ENCODE data around the gene AGAP3. TPM values are rescaled to one million over a fixed set of nuclear protein-coding genes. Genes with fewer than 3 reads are reported as not detected.

The AGAP3 gene
- total and polyA plus RNA-seq, 2 of the 4 experiments (the other 2 are of a cell fraction): 35.3 to 93.9 TPM

Other genes starting within 250 kb of the AGAP3 start
- gene AOC1, start 234.0 kb upstream of the AGAP3 start, total RNA-seq (2012; rRNA removed): not detected in 2 replicates
- not detected in 2 replicates for gene AOC1, start 234.0 kb upstream of the AGAP3 start, polyA plus RNA-seq (2012; rRNA removed)
- 0.56 and 0.90 TPM in 2 replicates for gene KCNH2, start 108.2 kb upstream of the AGAP3 start, total RNA-seq (2012; rRNA removed)
- 1.6 and 2.1 TPM in 2 replicates for gene KCNH2, start 108.2 kb upstream of the AGAP3 start, polyA plus RNA-seq (2012; rRNA removed)
- 0.28 and 0.72 TPM in 2 replicates for gene NOS3, start 95.5 kb upstream of the AGAP3 start, total RNA-seq (2012; rRNA removed)
- gene NOS3, start 95.5 kb upstream of the AGAP3 start, polyA plus RNA-seq (2012; rRNA removed): 2.0 and 2.9 TPM in 2 replicates
- 0.18 TPM in 1 of 2 replicates, not detected in the other for gene ATG9B, start 62.0 kb upstream of the AGAP3 start, total RNA-seq (2012; rRNA removed)
- 0.91 and 1.1 TPM in 2 replicates for gene ATG9B, start 62.0 kb upstream of the AGAP3 start, polyA plus RNA-seq (2012; rRNA removed)
- 14.7 and 16.3 TPM in 2 replicates for gene ABCB8, start 58.0 kb upstream of the AGAP3 start, total RNA-seq (2012; rRNA removed)
- 26.8 and 27.5 TPM in 2 replicates for gene ABCB8, start 58.0 kb upstream of the AGAP3 start, polyA plus RNA-seq (2012; rRNA removed)
- not detected in 2 replicates for gene ASIC3, start 37.9 kb upstream of the AGAP3 start, total RNA-seq (2012; rRNA removed)
- 0.70 and 0.74 TPM in 2 replicates for gene ASIC3, start 37.9 kb upstream of the AGAP3 start, polyA plus RNA-seq (2012; rRNA removed)
- gene CDK5, start 28.6 kb upstream of the AGAP3 start, total RNA-seq (2012; rRNA removed): 22.4 and 24.7 TPM in 2 replicates
- 34.8 and 45.6 TPM in 2 replicates for gene CDK5, start 28.6 kb upstream of the AGAP3 start, polyA plus RNA-seq (2012; rRNA removed)
- gene SLC4A2, start 26.9 kb upstream of the AGAP3 start, total RNA-seq (2012; rRNA removed): 25.3 and 29.6 TPM in 2 replicates
- gene SLC4A2, start 26.9 kb upstream of the AGAP3 start, polyA plus RNA-seq (2012; rRNA removed): 91.0 and 112 TPM in 2 replicates
- gene FASTK, start 5.7 kb upstream of the AGAP3 start, total RNA-seq (2012; rRNA removed): 41.9 and 53.8 TPM in 2 replicates
- 115 and 127 TPM in 2 replicates for gene FASTK, start 5.7 kb upstream of the AGAP3 start, polyA plus RNA-seq (2012; rRNA removed)
- 6.8 and 7.8 TPM in 2 replicates for gene TMUB1, start 3.0 kb upstream of the AGAP3 start, total RNA-seq (2012; rRNA removed)
- gene TMUB1, start 3.0 kb upstream of the AGAP3 start, polyA plus RNA-seq (2012; rRNA removed): 29.8 and 38.3 TPM in 2 replicates
- not detected in 2 replicates for gene GBX1, start 81.2 kb downstream of the AGAP3 start, total RNA-seq (2012; rRNA removed)
- not detected in 2 replicates for gene GBX1, start 81.2 kb downstream of the AGAP3 start, polyA plus RNA-seq (2012; rRNA removed)
- gene ASB10, start 100.8 kb downstream of the AGAP3 start, total RNA-seq (2012; rRNA removed): not detected in 2 replicates
- not detected in 2 replicates for gene ASB10, start 100.8 kb downstream of the AGAP3 start, polyA plus RNA-seq (2012; rRNA removed)
- gene H2BK1, start 124.0 kb downstream of the AGAP3 start, total RNA-seq (2012; rRNA removed): not detected in 2 replicates
- gene H2BK1, start 124.0 kb downstream of the AGAP3 start, polyA plus RNA-seq (2012; rRNA removed): not detected in 2 replicates
- gene ABCF2, start 140.7 kb downstream of the AGAP3 start, total RNA-seq (2012; rRNA removed): 100 and 103 TPM in 2 replicates
- 40.3 and 46.2 TPM in 2 replicates for gene ABCF2, start 140.7 kb downstream of the AGAP3 start, polyA plus RNA-seq (2012; rRNA removed)
- gene CHPF2, start 146.0 kb downstream of the AGAP3 start, total RNA-seq (2012; rRNA removed): 26.2 and 26.9 TPM in 2 replicates
- 77.0 and 80.0 TPM in 2 replicates for gene CHPF2, start 146.0 kb downstream of the AGAP3 start, polyA plus RNA-seq (2012; rRNA removed)
- 33.1 and 37.5 TPM in 2 replicates for gene SMARCD3, start 162.2 kb downstream of the AGAP3 start, total RNA-seq (2012; rRNA removed)
- 43.8 and 48.5 TPM in 2 replicates for gene SMARCD3, start 162.2 kb downstream of the AGAP3 start, polyA plus RNA-seq (2012; rRNA removed)